WTC11 (cell line): ENCODE data around the gene RHOU. TPM values are rescaled to one million over a fixed set of nuclear protein-coding genes. Genes with fewer than 3 reads are reported as not detected.

Experiments
- ATAC-seq: fragments of 200-7000 bp; cut with Tn5 transposase; 2 replicates; pipeline ENCODE4 v1.10.0; 2021; ENCODE audit warnings: mild to moderate bottlenecking, moderate library complexity
- CTCF ChIA-PET: fragments of 300-600 bp; sonication (Branson Sonifier 250); formaldehyde crosslinking; loops from one replicate; lab custom pipeline; 2021; ENCODE audit warnings: antibody characterized with exemption; lab: Charles Lee
- POLR2A ChIA-PET: fragments of 350-600 bp; sonication (Branson Sonifier 250); formaldehyde crosslinking; loops from one replicate; lab custom pipeline; 2021; ENCODE audit warnings: antibody characterized with exemption; lab: Charles Lee
- DNase-seq: peaks from one replicate; pipeline ENCODE4 v3.0.0; 2021; ENCODE audit warnings: low spot score
- H3K27ac Mint-ChIP-seq: 2 replicates; pipeline ENCODE4 v1.8.0; 2021; ENCODE audit warnings: mixed read lengths
- H3K27me3 Mint-ChIP-seq: 2 replicates; pipeline ENCODE4 v1.8.0; 2021; ENCODE audit warnings: low read depth, mild to moderate bottlenecking, moderate library complexity, mixed read lengths
- H3K36me3 Mint-ChIP-seq: 2 replicates; pipeline ENCODE4 v1.8.0; 2021; ENCODE audit warnings: mixed read lengths
- H3K4me1 Mint-ChIP-seq: 2 replicates; pipeline ENCODE4 v1.8.0; 2022; ENCODE audit warnings: mixed read lengths
- H3K4me3 Mint-ChIP-seq: 2 replicates; pipeline ENCODE4 v1.8.0; 2021; ENCODE audit warnings: mild to moderate bottlenecking, moderate library complexity, mixed read lengths
- H3K9me3 Mint-ChIP-seq: 2 replicates; pipeline ENCODE4 v1.8.0; 2021; ENCODE audit warnings: mixed read lengths
- ARID4B ChIP-seq: sonication (generic); formaldehyde crosslinking; IDR thresholded peaks from 2 replicates; pipeline ENCODE4 v1.8.0; 2023; ENCODE audit warnings: missing genetic modification reagents, mild to moderate bottlenecking, borderline replicate concordance
- ATF2 ChIP-seq: sonication (generic); formaldehyde crosslinking; IDR thresholded peaks from 2 replicates; pipeline ENCODE4 v1.8.1; 2022; ENCODE audit warnings: low read depth, missing genetic modification reagents, borderline replicate concordance
- ATF3 ChIP-seq: sonication (generic); formaldehyde crosslinking; conservative IDR thresholded peaks from 2 replicates; pipeline ENCODE4 v1.8.1; 2022; ENCODE audit warnings: mild to moderate bottlenecking, missing genetic modification reagents
- CBFB ChIP-seq: sonication (generic); formaldehyde crosslinking; IDR thresholded peaks from 2 replicates; pipeline ENCODE4 v1.8.1; 2022; ENCODE audit warnings: mild to moderate bottlenecking, low read depth, missing genetic modification reagents
- E2F4 ChIP-seq: sonication (generic); formaldehyde crosslinking; IDR thresholded peaks from 2 replicates; pipeline ENCODE4 v1.8.1; 2022; ENCODE audit warnings: low read depth, mild to moderate bottlenecking, moderate library complexity, missing genetic modification reagents, borderline replicate concordance
- ETV6 ChIP-seq: sonication (generic); formaldehyde crosslinking; IDR thresholded peaks from 2 replicates; pipeline ENCODE4 v1.8.1; 2022; ENCODE audit warnings: mild to moderate bottlenecking, missing genetic modification reagents
- GTF2I ChIP-seq: fragments of 250-450 bp; sonication (Bioruptor Pico); conservative IDR thresholded peaks from 2 replicates; pipeline ENCODE4 v1.4.0; 2021; ENCODE audit warnings: mild to moderate bottlenecking
- IRF2 ChIP-seq: sonication (generic); formaldehyde crosslinking; IDR thresholded peaks from 2 replicates; pipeline ENCODE4 v1.8.0; 2022; ENCODE audit warnings: low read depth, missing genetic modification reagents, borderline replicate concordance
- JAZF1 ChIP-seq: fragments of 250-450 bp; sonication (Bioruptor Pico); IDR thresholded peaks from 2 replicates; pipeline ENCODE4 v1.9.0; 2021; ENCODE audit warnings: moderate library complexity, mild to moderate bottlenecking, inconsistent platforms
- NR1H2 ChIP-seq: sonication (generic); formaldehyde crosslinking; IDR thresholded peaks from 2 replicates; pipeline ENCODE4 v1.9.0; 2021; ENCODE audit warnings: mild to moderate bottlenecking, moderate library complexity, missing genetic modification reagents
- NR2C2 ChIP-seq: sonication (generic); formaldehyde crosslinking; IDR thresholded peaks from 2 replicates; pipeline ENCODE4 v1.8.0; 2022; ENCODE audit warnings: mild to moderate bottlenecking, missing genetic modification reagents
- NR3C1 ChIP-seq: sonication (generic); formaldehyde crosslinking; conservative IDR thresholded peaks from 2 replicates; pipeline ENCODE4 v1.8.1; 2023; ENCODE audit warnings: low read depth, mild to moderate bottlenecking, missing genetic modification reagents
- OVOL2 ChIP-seq: fragments of 250-450 bp; sonication (Bioruptor Pico); IDR thresholded peaks from 2 replicates; pipeline ENCODE4 v1.9.0; 2021; ENCODE audit warnings: mild to moderate bottlenecking, borderline replicate concordance
- SOX15 ChIP-seq: fragments of 250-450 bp; sonication (Bioruptor Pico); IDR thresholded peaks from 2 replicates; pipeline ENCODE4 v1.9.0; 2021; ENCODE audit warnings: mild to moderate bottlenecking
- USF2 ChIP-seq: sonication (generic); formaldehyde crosslinking; IDR thresholded peaks from 2 replicates; pipeline ENCODE4 v1.8.1; 2023; ENCODE audit warnings: mild to moderate bottlenecking, missing genetic modification reagents, moderate library complexity
- ZBTB43 ChIP-seq: sonication (generic); formaldehyde crosslinking; IDR thresholded peaks from 2 replicates; pipeline ENCODE4 v1.8.1; 2023; ENCODE audit warnings: mild to moderate bottlenecking, missing genetic modification reagents
- ZNF532 ChIP-seq: fragments of 250-450 bp; sonication (Bioruptor Pico); IDR thresholded peaks from 2 replicates; pipeline ENCODE4 v1.9.0; 2021; ENCODE audit warnings: mild to moderate bottlenecking, borderline replicate concordance
- total RNA-seq: library from RNA; stranded (reverse); gene quantifications from 3 replicates; pipeline ENCODE4 v1.2.3, GENCODE V29; 2021

Gene RHOU
- total RNA-seq, 1 experiment from 2014 or later: 6.0 TPM

- TF ChIP-seq ATF2 (CRISPR knock-in tag): no peak
- no peak for TF ChIP-seq NR3C1 (CRISPR knock-in tag)
- TF ChIP-seq, all 79 proteins: peak for 0
Observed at GRCh38 chr1:228778026-228778425, 42.7 kb downstream of the RHOU start (continued).

GRCh38 chr1:228778466-228778865 is 43.2 kb downstream of the RHOU start:
- ATAC-seq: no peak
- Mint-ChIP-seq H3K36me3 (no peaks in the 10 kb centered on the region), H3K4me1 (no peaks in the 10 kb centered on the region), H3K4me3 (no peak overlapping the region), H3K9me3 (no peaks in the 10 kb centered on the region), H3K27ac (no peak overlapping the region), H3K27me3 (no peaks in the 10 kb centered on the region)
- no peak for DNase-seq
- ChIA-PET CTCF (interaction anchor here (0.6 kb wide), 1 partner anchor 112 kb away, joined by 3 read pairs; no protein-coding TSS in a partner anchor), POLR2A (no interaction called here)
- no peak for TF ChIP-seq OVOL2 (CRISPR knock-in tag)
- TF ChIP-seq IRF2 (CRISPR knock-in tag): no peak
- TF ChIP-seq SOX15 (CRISPR knock-in tag): no peak
- TF ChIP-seq ATF3 (CRISPR knock-in tag): no peak
- TF ChIP-seq CBFB: no peak
- no peak for TF ChIP-seq ZBTB43 (CRISPR knock-in tag)
- TF ChIP-seq NR1H2 (CRISPR knock-in tag): no peak
- TF ChIP-seq NR2C2 (CRISPR knock-in tag): no peak
- no peak for TF ChIP-seq ZNF532 (CRISPR knock-in tag)
- TF ChIP-seq ETV6: no peak
- TF ChIP-seq GTF2I (CRISPR knock-in tag): no peak

GRCh38 chr1:228778961-228779360 is 43.7 kb downstream of the RHOU start:
- POLR2A ChIA-PET: no interaction called here
- H3K4me3 Mint-ChIP-seq: no peak overlapping the region
- no peak for DNase-seq
- no peaks in the 10 kb centered on the region for H3K36me3 Mint-ChIP-seq
- ATAC-seq: no peak
- peaks cover 3% of the 10 kb centered on the region; the same call in 1 of the 2 replicates for H3K27me3 Mint-ChIP-seq
- H3K4me1 Mint-ChIP-seq: no peaks in the 10 kb centered on the region
- H3K9me3 Mint-ChIP-seq: no peaks in the 10 kb centered on the region
- H3K27ac Mint-ChIP-seq: no peak overlapping the region
- CTCF ChIA-PET: no interaction called here
- TF ChIP-seq E2F4 (CRISPR knock-in tag) (no peak), ARID4B (CRISPR knock-in tag) (no peak), JAZF1 (CRISPR knock-in tag) (no peak), USF2 (CRISPR knock-in tag) (no peak)
